SK-MEL-5 (cell line): Measurements from ENCODE around the gene SUN1. TPM values are rescaled to one million over a fixed set of nuclear protein-coding genes. Genes with fewer than 3 reads are reported as not detected.
"Not testable (repeated sequence)": the region's sequence is repeated elsewhere in the genome, so short reads cannot be mapped to it uniquely, and the experiment has no call there.

Experiments
- DNase-seq: peaks from one replicate; pipeline ENCODE4 v3.0.0-alpha.2; 2016; ENCODE audit warnings: low read depth, low spot score
- in situ Hi-C: cut with HindIII; loops from 2 replicates; pipeline ENCODE4 v1.10.0; 2016; ENCODE audit warnings: low sequenced_read_pairs, high pct_unique_total_duplicates, low pct_unique_long_range_greater_than_20kb
- total RNA-seq: library from RNA; depleted of rRNA; stranded (reverse); fragments of >200 nt; shearing (Covaris generic); gene quantifications from 2 replicates; pipeline ENCODE4 v1.2.3, GENCODE V29; 2014

Gene SUN1
- total RNA-seq, 1 experiment from 2014 or later: 56.5 TPM

- in situ Hi-C loops: no loop called here
- DNase-seq: no peak
Observed at GRCh38 chr7:845091-845490, 12.8 kb downstream of the SUN1 start.

- in situ Hi-C loops: no loop called here
- no peak for DNase-seq
Observed at GRCh38 chr7:845731-846130, 13.5 kb downstream of the SUN1 start.

GRCh38 chr7:846958-847650 lies 14.8 kb downstream of the SUN1 start:
- DNase-seq, in situ Hi-C loops: not testable (repeated sequence)

- in situ Hi-C loops, DNase-seq: not testable (repeated sequence)
Observed at GRCh38 chr7:847728-848127, 15.5 kb downstream of the SUN1 start.

GRCh38 chr7:849145-849544 lies 16.9 kb downstream of the SUN1 start:
- DNase-seq: no peak
- in situ Hi-C loops: no loop called here

GRCh38 chr7:849781-850180 lies 17.5 kb downstream of the SUN1 start:
- in situ Hi-C loops: no loop called here
- no peak for DNase-seq

GRCh38 chr7:851204-851603 lies 18.9 kb downstream of the SUN1 start:
- in situ Hi-C loops: no loop called here

GRCh38 chr7:853366-854117 lies 21.3 kb downstream of the SUN1 start:
- in situ Hi-C loops: no loop called here
- DNase-seq: no peak

More at GRCh38 chr7:851204-851603, 18.9 kb downstream of the SUN1 start:
- no peak for DNase-seq

GRCh38 chr7:854118-854775 lies 22.0 kb downstream of the SUN1 start:
- DNase-seq: no peak
- in situ Hi-C loops: no loop called here

GRCh38 chr7:855686-856369 lies 23.6 kb downstream of the SUN1 start:
- no peak for DNase-seq
- in situ Hi-C loops: no loop called here

- DNase-seq: no peak
- in situ Hi-C loops: no loop called here
Observed at GRCh38 chr7:856444-857095, 24.3 kb downstream of the SUN1 start.

GRCh38 chr7:857661-858060 lies 25.4 kb downstream of the SUN1 start:
- DNase-seq: no peak
- in situ Hi-C loops: no loop called here

- no peak for DNase-seq
- in situ Hi-C loops: no loop called here
Observed at GRCh38 chr7:859359-860030, 27.2 kb downstream of the SUN1 start.

GRCh38 chr7:860149-860548 lies 27.9 kb downstream of the SUN1 start:
- DNase-seq: no peak
- in situ Hi-C loops: no loop called here

- in situ Hi-C loops: no loop called here
- DNase-seq: no peak
Observed at GRCh38 chr7:861222-861621, 28.9 kb downstream of the SUN1 start.

GRCh38 chr7:862157-862556 lies 29.9 kb downstream of the SUN1 start:
- no peak for DNase-seq

GRCh38 chr7:863106-863505 lies 30.8 kb downstream of the SUN1 start:
- DNase-seq: no peak

More at GRCh38 chr7:862157-862556, 29.9 kb downstream of the SUN1 start:
- in situ Hi-C loops: no loop called here

More at GRCh38 chr7:863106-863505, 30.8 kb downstream of the SUN1 start:
- in situ Hi-C loops: no loop called here
